Panc1 (cell line): ENCODE data around the gene SCRN3. TPM values are rescaled to one million over a fixed set of nuclear protein-coding genes. Genes with fewer than 3 reads are reported as not detected.

Experiments
- ATAC-seq: fragments of 200-7000 bp; cut with Tn5 transposase; 2 replicates; pipeline ENCODE4 v1.9.1; 2020; ENCODE audit warnings: mild to moderate bottlenecking, moderate library complexity
- BruUV-seq: library from RNA; stranded (reverse); fragments of 400-500 nt; replicated peaks from 2 replicates; lab custom pipeline; 2021; lab: Mats Ljungman, UMichigan
- CTCF ChIA-PET: fragments of 300-600 bp; sonication (Branson Sonifier 250); formaldehyde crosslinking; loops from one replicate; lab custom pipeline; 2022; ENCODE audit warnings: antibody characterized with exemption; lab: Charles Lee
- POLR2A ChIA-PET: fragments of 300-600 bp; sonication (Branson Sonifier 250); formaldehyde crosslinking; loops from one replicate; lab custom pipeline; 2022; ENCODE audit warnings: antibody characterized with exemption; lab: Charles Lee
- DNase-seq: peaks from one replicate; pipeline ENCODE4 v3.0.0-alpha.2; 2010; ENCODE audit warnings: low read depth, low spot score
- H3K27ac ChIP-seq: 2 replicates; pipeline ENCODE4 v1.5.1; 2011; ENCODE audit warnings: mild to moderate bottlenecking, low read length, inconsistent platforms
- H3K27me3 ChIP-seq: fragments of 200-500 bp; sonication (Bioruptor generic); 2 replicates; pipeline ENCODE4 v1.6.0; 2014; ENCODE audit warnings: low read length, inconsistent platforms; ENCODE audit not compliant: control insufficient read depth, insufficient read depth
- H3K36me3 ChIP-seq: fragments of 200-500 bp; sonication (Bioruptor generic); 2 replicates; pipeline ENCODE4 v1.5.1; 2014; ENCODE audit warnings: inconsistent platforms, mild to moderate bottlenecking, low read length, moderate library complexity; ENCODE audit not compliant: control insufficient read depth, insufficient read depth
- H3K4me1 ChIP-seq: 2 replicates; pipeline ENCODE4 v1.5.1; 2011; ENCODE audit warnings: inconsistent platforms, mild to moderate bottlenecking, low read length, moderate library complexity; ENCODE audit not compliant: control insufficient read depth, insufficient read depth
- H3K4me3 ChIP-seq, 2 experiments: 2 replicates each; pipeline ENCODE4 v1.5.1; 2011 to 2012; ENCODE audit warnings: low read depth in 2 of 2, low read length in 2 of 2, mild to moderate bottlenecking in 2 of 2, inconsistent platforms in 1 of 2, moderate library complexity in 1 of 2
- H3K9me3 ChIP-seq: fragments of 200-500 bp; sonication (Bioruptor generic); 2 replicates; pipeline ENCODE4 v1.5.1; 2014; ENCODE audit warnings: low read depth, mild to moderate bottlenecking, inconsistent platforms, low read length, moderate library complexity; ENCODE audit not compliant: control insufficient read depth, insufficient read depth
- CTCF ChIP-seq: fragments of 450-650 bp; IDR thresholded peaks from 2 replicates; pipeline ENCODE4 v1.5.1; 2017; ENCODE audit warnings: mild to moderate bottlenecking
- POLR2AphosphoS5 ChIP-seq: IDR thresholded peaks from 2 replicates; pipeline ENCODE4 v1.6.1; 2012; ENCODE audit warnings: mild to moderate bottlenecking, low read depth, low read length, moderate library complexity
- REST ChIP-seq, 2 experiments: IDR thresholded peaks; 2 replicates each; pipeline ENCODE4 v1.6.1; 2011 to 2012; ENCODE audit warnings: low read depth in 2 of 2, control low read depth in 1 of 2, low read length in 1 of 2, mild to moderate bottlenecking in 1 of 2, moderate library complexity in 1 of 2; ENCODE audit not compliant: insufficient read depth in 1 of 2
- SIN3A ChIP-seq: IDR thresholded peaks from 2 replicates; pipeline ENCODE4 v1.6.1; 2012; ENCODE audit warnings: low read depth, mild to moderate bottlenecking, low read length, moderate library complexity, borderline replicate concordance; ENCODE audit not compliant: insufficient read depth
- TCF7L2 ChIP-seq: IDR thresholded peaks from 2 replicates; pipeline ENCODE4 v1.6.1; 2011; ENCODE audit warnings: mild to moderate bottlenecking, low read depth, low read length, inconsistent platforms
- in situ Hi-C: cut with HindIII; loops from 2 replicates; pipeline ENCODE4 v1.10.0; 2016; ENCODE audit warnings: low sequenced_read_pairs, low pct_unique_long_range_greater_than_20kb
- intact Hi-C: fragments of 100-400 bp; cut with micrococcal nuclease; formaldehyde crosslinking; loops from one replicate; pipeline ENCODE4 v1.10.0; 2022; ENCODE audit not compliant: unreplicated experiment
- total RNA-seq: library from RNA; stranded (reverse); gene quantifications from one replicate; pipeline ENCODE4 v1.2.1, GENCODE V29; 2021; ENCODE audit not compliant: unreplicated experiment

SCRN3 gene
- total RNA-seq, 1 experiment from 2014 or later, result 16.2 TPM

- DNase-seq (no peak), ATAC-seq (no peak)
- intact Hi-C loops (no loop called here), in situ Hi-C loops (no loop called here)
- Histone ChIP-seq H3K9me3 (no peaks in the 10 kb centered on the region), H3K4me1 (no peaks in the 10 kb centered on the region), H3K27ac (no peak overlapping the region), H3K4me3 (no peak overlapping the region), H3K27me3 (no peaks in the 10 kb centered on the region), H3K36me3 (no peaks in the 10 kb centered on the region)
- TF ChIP-seq CTCF, result no peak
- TF ChIP-seq TCF7L2, result no peak
- TF ChIP-seq POLR2AphosphoS5, result no peak
- no peak for TF ChIP-seq REST (IDR thresholded peaks at IDR 0.05; ENCODE audit: insufficient read depth in 1 of 2, low read depth in 2 of 2, low read length in 1 of 2)
- no peak for TF ChIP-seq SIN3A
- POLR2A ChIA-PET, result no interaction called here
- CTCF ChIA-PET, result interaction anchor here (0.6 kb wide), 1 partner anchor 8 kb away, joined by 4 read pairs; no protein-coding TSS in a partner anchor
- BruUV-seq, result no TSS peak
Measured at GRCh38 chr2:174454566-174454965, 59.0 kb downstream of the SCRN3 start.

DNA sequence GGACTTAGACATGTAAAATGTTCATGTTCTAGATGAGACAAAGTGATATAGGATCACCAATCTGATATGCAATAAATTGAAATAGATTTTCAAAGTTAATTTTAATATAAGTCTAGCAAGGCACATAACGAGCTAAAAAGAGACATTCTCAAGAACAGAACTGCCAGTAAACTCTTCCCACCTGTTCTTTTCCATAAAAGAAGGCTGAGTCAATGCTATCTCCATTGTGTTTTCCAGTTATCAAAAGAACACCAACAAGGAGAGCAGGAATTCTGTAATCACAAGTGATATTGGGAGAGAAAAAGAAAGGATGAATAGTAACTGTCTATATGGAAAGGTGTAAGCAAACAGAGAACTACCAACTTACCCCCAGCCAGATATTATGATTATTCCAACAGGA lies 65.7 kb downstream of the SCRN3 start:
- CTCF ChIA-PET, result interaction anchor here (1.1 kb wide), 1 partner anchor 86 kb away, joined by 3 read pairs; no protein-coding TSS in a partner anchor
- Histone ChIP-seq H3K4me3 (no peak overlapping the region), H3K9me3 (no peaks in the 10 kb centered on the region), H3K27ac (no peak overlapping the region), H3K27me3 (no peaks in the 10 kb centered on the region; the same call in 1 of the 2 replicates), H3K4me1 (no peaks in the 10 kb centered on the region), H3K36me3 (no peaks in the 10 kb centered on the region)
- no TSS peak for BruUV-seq
- intact Hi-C loops (loop anchor here (5.0 kb wide), 1 partner anchor 221 kb away; no protein-coding TSS in a partner anchor), in situ Hi-C loops (no loop called here)
- POLR2A ChIA-PET, result no interaction called here
- TF ChIP-seq SIN3A (no peak), CTCF (no peak), POLR2AphosphoS5 (no peak), REST (IDR thresholded peaks at IDR 0.05; ENCODE audit: insufficient read depth in 1 of 2, low read depth in 2 of 2, low read length in 1 of 2) (no peak), TCF7L2 (no peak)
- DNase-seq (no peak), ATAC-seq (no peak)
